C4-2B (cell line): ENCODE measurements around the gene NSD2.

Source experiments
- CTCF ChIP-seq: fragments of 450-650 bp; conservative IDR thresholded peaks from 2 replicates; pipeline ENCODE4 v1.5.1; 2017; ENCODE audit warnings: mild to moderate bottlenecking
- ZFX ChIP-seq: fragments of 450-650 bp; IDR thresholded peaks from 2 replicates; pipeline ENCODE4 v1.6.1; 2017

GRCh38 chr4:1822568-1823544 lies 48.3 kb upstream of the NSD2 start:
- TF ChIP-seq CTCF (no peak), ZFX (no peak)
